NCI-H526 treated with DMSO at 0.1 percent for 48 hours (cell line): ENCODE results near the gene MAN2A1.

Experiments used
- DNase-seq: peaks from one replicate; lab custom pipeline; 2025; lab: John Stamatoyannopoulos, UW

The MAN2A1 gene

DNA sequence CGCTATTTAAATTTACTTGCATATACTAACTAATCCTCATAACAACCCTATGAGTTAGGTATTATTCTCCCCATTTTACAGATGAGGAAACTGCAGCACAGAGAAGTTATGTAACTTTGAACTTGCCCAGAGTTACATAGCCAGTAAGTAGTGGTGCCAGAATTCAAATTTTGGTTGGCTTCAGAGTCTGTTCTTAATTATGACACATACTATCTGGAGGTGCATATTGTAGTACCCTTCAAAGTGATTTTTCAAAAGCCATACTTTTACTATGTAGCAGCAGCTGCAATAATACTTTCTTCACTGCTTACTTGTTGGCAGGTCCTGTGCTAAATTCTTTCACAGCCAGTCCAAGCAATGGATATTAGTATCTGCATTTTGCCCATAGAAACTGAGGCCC is 16.4 kb downstream of the MAN2A1 start:
- no peak for DNase-seq

DNA sequence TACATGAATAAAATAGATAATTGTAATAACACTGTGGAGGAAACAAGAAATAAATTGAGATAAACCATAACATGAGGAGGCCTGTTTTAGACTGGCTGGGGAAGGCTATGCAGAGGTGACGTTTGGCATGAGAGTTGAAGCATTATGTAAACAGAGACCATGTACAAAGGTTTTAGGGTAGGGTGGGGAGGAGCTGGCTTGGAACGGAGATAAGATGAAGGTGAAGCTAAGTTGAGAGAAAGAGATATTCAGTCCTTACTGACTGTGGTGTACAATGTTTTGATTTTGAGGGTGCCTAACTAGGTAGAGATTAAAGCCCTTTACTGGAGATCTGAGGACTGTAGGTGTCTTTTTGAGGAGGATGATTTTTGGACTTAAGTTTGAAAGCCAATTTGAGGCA is 17.8 kb downstream of the MAN2A1 start:
- DNase-seq, result no peak

DNA sequence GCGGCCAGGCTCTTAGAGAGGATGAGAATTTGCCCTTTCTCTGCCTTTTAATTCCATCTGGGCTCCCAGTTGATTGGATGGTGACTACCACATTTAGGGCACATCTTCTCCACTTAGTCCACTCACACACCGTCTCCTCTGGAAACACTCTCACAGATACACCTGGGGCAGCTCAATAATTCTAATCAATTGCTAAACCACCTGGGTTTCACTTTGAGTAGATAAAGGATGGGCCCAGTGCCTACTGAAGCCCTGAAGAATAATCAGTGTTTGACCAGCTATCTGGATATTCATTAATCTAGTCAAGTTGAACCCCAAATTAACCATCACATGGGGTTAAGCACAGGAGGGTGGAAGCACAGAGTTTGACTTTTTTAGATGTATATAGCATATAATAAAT is 19.1 kb downstream of the MAN2A1 start:
- DNase-seq, result no peak

GRCh38 chr5:109709225-109709624 is 19.5 kb downstream of the MAN2A1 start:
- DNase-seq, result no peak

- DNase-seq, result no peak
Measured at GRCh38 chr5:109711673-109712072, 21.9 kb downstream of the MAN2A1 start.

DNA sequence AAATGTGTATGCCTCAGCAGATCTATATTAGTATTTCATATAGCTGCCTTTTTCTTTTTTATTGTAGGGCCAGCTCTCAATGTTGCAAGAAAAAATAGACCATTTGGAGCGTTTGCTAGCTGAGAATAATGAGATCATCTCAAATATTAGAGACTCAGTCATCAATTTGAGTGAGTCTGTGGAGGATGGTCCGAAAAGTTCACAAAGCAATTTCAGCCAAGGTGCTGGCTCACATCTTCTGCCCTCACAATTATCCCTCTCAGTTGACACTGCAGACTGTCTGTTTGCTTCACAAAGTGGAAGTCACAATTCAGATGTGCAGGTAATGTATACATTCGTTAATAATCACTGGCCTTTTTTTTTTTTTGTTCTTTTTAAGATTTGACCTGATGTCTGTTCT is 23.7 kb downstream of the MAN2A1 start:
- DNase-seq, result no peak

GRCh38 chr5:109714592-109714991 is 24.9 kb downstream of the MAN2A1 start:
- DNase-seq, result no peak

DNA sequence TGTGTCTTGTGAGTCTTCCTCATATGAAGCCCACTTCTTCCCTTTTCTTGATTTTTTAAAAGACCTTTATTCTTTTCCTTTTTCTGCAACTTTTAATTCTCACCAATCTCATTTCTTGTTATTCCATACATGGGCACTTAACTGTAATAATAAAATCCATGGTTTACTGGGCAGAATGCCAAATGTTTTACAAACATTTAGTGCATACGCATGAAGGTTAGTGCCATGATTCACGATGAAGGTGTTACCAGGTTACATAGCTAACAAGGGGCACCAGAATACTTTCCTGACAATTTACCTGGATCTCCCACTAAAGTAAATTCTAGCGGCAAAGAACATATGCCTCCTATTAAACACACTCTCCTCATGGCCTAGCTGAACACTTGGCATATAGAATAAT is 28.5 kb downstream of the MAN2A1 start:
- no peak for DNase-seq

DNA sequence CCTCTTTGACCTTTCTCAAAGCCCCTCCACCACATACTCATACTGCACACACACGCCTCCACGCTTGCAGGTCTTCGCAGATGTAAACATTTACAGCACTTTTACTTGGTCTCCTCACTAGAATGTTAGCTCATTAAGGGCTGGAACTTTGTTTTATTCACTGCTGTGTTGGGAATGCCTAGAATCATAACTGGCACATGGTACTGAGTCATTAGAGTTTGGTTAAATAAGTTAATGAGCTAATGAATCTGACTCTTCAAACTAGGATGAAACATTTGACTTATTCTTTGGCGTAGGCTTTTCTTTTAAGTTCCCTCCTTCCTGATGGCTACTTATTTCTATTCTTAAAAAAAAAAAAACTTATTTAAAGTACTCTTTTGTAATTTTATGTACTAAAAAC is 28.9 kb downstream of the MAN2A1 start:
- no peak for DNase-seq

GRCh38 chr5:109719978-109720377 is 30.3 kb downstream of the MAN2A1 start:
- no peak for DNase-seq

DNA sequence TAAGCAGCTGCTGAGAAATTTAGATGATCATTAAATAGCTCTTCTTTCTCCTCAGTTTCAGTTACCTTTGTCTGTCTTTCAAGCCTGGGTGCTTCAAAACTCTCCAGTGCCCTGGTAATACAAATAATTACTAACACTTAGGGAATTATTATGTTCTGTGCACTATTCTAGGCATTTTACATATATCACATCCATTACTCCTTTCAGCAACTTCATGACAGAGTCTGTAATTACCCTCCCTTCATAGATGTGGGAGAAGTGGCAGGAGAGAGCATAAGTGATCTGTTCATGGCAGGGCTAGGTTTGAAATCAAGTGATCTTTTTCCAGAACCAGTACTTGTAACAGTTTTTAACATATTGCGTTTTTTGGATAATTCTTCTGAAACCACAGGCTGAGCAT is 32.0 kb downstream of the MAN2A1 start:
- no peak for DNase-seq

GRCh38 chr5:109723606-109724005 is 33.9 kb downstream of the MAN2A1 start:
- DNase-seq, result no peak

DNA sequence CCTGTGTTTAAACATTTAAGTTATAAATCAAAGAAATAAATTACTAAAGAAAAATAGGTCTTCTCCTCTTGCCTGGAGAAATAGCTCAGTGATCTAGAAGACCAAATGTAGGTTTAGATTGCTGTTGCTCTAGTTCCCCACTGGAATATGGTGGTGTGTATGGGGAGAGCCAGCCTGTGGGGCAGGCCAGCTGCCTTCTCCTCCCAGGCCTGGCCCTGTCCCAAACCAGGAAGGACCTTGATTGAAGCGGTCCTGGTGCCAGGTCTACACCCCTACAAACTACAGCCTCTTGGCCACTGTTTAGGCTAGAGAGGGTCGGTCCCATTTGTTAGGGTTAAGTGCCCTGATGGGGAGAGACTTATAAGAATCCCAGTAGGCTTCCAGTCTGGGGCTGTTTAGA is 35.4 kb downstream of the MAN2A1 start:
- no peak for DNase-seq

GRCh38 chr5:109739741-109740728 is 50.3 kb downstream of the MAN2A1 start:
- no peak for DNase-seq

DNA sequence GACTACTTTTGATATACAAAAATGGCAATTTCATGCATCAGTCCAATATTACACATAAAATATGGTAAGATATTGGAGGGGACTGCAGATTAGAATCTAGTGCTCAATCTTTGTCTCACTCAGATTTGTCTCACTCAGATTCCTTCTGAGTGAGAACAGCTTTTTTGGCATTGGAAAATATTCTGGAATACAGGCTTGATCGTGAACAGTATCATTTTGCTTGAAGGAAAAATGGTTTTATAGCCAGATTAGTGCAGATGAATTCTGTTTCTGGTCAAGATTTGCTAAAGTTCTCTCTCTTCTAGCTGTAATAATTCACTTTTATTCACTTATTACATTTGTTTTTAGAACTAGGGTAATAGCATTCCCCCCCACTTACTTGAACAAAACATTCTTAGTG is 51.2 kb downstream of the MAN2A1 start:
- no peak for DNase-seq

GRCh38 chr5:109741390-109741789 is 51.7 kb downstream of the MAN2A1 start:
- no peak for DNase-seq

DNA sequence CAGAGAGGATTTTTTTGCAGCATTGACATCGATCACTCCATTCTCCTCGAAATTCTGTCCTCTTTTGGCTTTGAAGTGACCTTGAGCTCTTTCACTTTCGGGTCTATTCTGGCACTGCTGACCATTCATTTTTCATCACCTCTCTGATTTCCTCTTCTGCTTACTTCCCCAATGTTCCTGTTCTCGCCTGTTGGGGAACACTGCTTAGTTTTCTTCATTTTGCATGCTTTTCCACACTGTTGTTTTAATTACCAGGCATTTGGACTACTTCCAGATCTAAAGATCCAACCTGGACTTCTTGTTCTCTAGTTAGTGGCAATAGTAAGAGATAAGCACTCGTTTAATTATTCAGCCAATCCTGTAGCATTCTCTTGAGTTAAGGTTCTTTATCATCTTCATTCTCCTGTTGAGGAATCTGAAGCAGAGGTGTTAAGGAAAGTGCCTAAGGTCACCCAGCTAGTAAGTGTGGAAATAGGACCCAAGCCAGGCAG is 53.4 kb downstream of the MAN2A1 start:
- no peak for DNase-seq

- DNase-seq, result no peak
Measured at GRCh38 chr5:109743770-109744212, 54.1 kb downstream of the MAN2A1 start.

DNA sequence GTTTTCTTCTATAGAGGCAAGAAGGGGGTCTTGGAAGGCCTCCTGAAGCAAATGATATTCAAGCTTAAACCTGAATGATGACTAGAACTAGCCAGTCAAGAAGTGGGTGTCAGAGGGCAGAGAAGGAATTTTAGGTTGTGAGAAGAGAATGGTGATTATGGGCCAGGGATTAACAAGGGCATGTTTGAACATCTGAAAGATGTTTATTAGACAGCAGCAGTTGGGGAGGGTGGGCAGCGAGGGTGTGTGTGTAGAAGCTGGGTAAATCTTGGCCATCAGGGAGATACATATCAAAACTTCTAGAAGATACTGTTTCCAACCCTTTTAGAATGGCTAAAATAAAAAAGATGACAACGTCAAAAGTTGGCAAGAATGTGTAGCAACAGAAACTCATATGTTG is 54.5 kb downstream of the MAN2A1 start:
- no peak for DNase-seq

GRCh38 chr5:109748546-109748945 is 58.8 kb downstream of the MAN2A1 start:
- DNase-seq, result no peak

DNA sequence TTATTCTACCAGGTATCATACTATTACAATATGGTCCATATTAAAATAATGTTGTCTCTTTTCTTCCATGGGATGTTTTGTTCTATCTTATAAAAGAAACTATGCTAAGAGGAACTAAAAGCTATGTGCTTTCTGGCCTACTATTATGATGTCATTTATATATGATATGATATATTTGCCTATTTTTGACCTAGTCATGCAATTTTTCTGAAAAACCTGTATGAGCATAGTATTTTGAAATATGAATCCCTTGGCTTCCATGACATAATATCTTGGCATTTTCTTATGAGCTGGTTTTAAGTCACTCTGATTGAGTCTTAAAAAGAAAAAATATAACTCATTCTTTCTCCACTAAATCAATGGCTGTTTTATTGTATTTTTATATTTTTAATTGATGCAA is 60.7 kb downstream of the MAN2A1 start:
- DNase-seq, result no peak

DNA sequence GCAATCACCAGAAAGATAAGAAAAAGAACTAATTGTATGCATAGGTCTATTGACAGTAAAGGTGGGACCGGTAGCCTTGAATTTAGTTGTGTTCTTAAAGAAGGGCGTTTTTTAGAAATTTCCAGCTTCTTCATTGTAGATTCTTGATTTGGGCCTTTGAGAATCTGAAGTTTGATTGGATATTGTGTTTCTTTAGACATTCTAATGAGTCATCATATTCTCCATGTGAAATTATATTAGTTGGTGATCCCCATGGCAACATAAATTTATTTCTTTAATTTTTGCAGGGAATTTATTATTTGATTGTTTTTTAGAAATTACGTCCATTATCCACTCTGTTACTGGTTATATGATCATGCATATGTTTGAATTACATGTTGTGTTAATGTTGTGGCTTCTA is 63.6 kb downstream of the MAN2A1 start:
- DNase-seq, result no peak

- no peak for DNase-seq
Measured at GRCh38 chr5:109754319-109754718, 64.6 kb downstream of the MAN2A1 start.

GRCh38 chr5:109755761-109756160 is 66.0 kb downstream of the MAN2A1 start:
- DNase-seq, result no peak
